GM12865 (cell line): ENCODE results near the gene IL32.
"Not testable (repeated sequence)": the region's sequence is repeated elsewhere in the genome, so short reads cannot be mapped to it uniquely, and the experiment has no call there.

Experiments used
- DNase-seq: peaks from one replicate; pipeline ENCODE4 v3.0.0; 2010; ENCODE audit warnings: low read depth
- H3K4me3 ChIP-seq: 2 replicates; pipeline ENCODE4 v1.5.1; 2011; ENCODE audit warnings: mild to moderate bottlenecking, low read depth, low read length, control low read depth
- CTCF ChIP-seq: IDR thresholded peaks from 2 replicates; pipeline ENCODE4 v1.5.1; 2011; ENCODE audit warnings: low read length, control low read depth, low read depth, inconsistent platforms; ENCODE audit not compliant: insufficient read depth; ENCODE audit errors: missing control alignments

The IL32 gene

GRCh38 chr16:3046641-3047386, 18.6 kb upstream of the IL32 start:
- TF ChIP-seq CTCF, result no peak
- no peak overlapping the region for H3K4me3 ChIP-seq
- no peak for DNase-seq

- no peak for TF ChIP-seq CTCF
- DNase-seq, result no peak
- no peak overlapping the region for H3K4me3 ChIP-seq
These were observed 18.1 kb upstream of the IL32 start for GRCh38 chr16:3047387-3047720.

GRCh38 chr16:3049921-3050481, 15.4 kb upstream of the IL32 start:
- DNase-seq, result no peak
- TF ChIP-seq CTCF, result no peak
- H3K4me3 ChIP-seq, result no peak overlapping the region

- no peak for DNase-seq
- no peak for TF ChIP-seq CTCF
- no peak overlapping the region for H3K4me3 ChIP-seq
These were observed 15.0 kb upstream of the IL32 start for GRCh38 chr16:3050487-3050886.

- no peak for DNase-seq
- no peak for TF ChIP-seq CTCF
- no peak overlapping the region for H3K4me3 ChIP-seq
These were observed 14.4 kb upstream of the IL32 start for GRCh38 chr16:3051009-3051408.

- DNase-seq, result no peak
- no peak overlapping the region for H3K4me3 ChIP-seq
- no peak for TF ChIP-seq CTCF
These were observed 13.9 kb upstream of the IL32 start for GRCh38 chr16:3051494-3051893.

- DNase-seq, H3K4me3 ChIP-seq: not testable (repeated sequence)
These were observed 12.7 kb upstream of the IL32 start for GRCh38 chr16:3052571-3053329.

- H3K4me3 ChIP-seq, DNase-seq: not testable (repeated sequence)
These were observed 12.1 kb upstream of the IL32 start for GRCh38 chr16:3053330-3053710.
